Gastroesophageal sphincter (tissue), 4 donors: ENCODE measurements around the gene TRUB2. TPM values are rescaled to one million over a fixed set of nuclear protein-coding genes. Genes with fewer than 3 reads are reported as not detected.
A peak's percentile ranks its signal among the peaks of the same experiment; 100 is the strongest.
"Not testable (repeated sequence)": the region's sequence is repeated elsewhere in the genome, so short reads cannot be mapped to it uniquely, and the experiment has no call there.

Source experiments
- ATAC-seq: fragments of 150-250 bp; one replicate; pipeline ENCODE4 v1.9.1; 2016; ENCODE audit warnings: mild to moderate bottlenecking, moderate library complexity
- H3K27ac ChIP-seq, 4 donors: fragments of 200-600 bp; sonication (generic) in 3 of 4; 1 replicate in 3 of 4; 2 replicates in 1 of 4; pipeline ENCODE4 v1.5.1; 2016 to 2019
- H3K27me3 ChIP-seq: fragments of 200-600 bp; sonication (generic); one replicate; pipeline ENCODE4 v1.5.1; 2019
- H3K36me3 ChIP-seq, 2 donors: fragments of 200-600 bp; sonication (generic); one replicate each; pipeline ENCODE4 v1.5.1; 2019; ENCODE audit warnings: control low read depth in 1 of 2
- H3K4me1 ChIP-seq, 3 donors: fragments of 200-600 bp; sonication (generic); 1 replicate in 2 of 3; 2 replicates in 1 of 3; pipeline ENCODE4 v1.5.1; 2016 to 2019; ENCODE audit warnings: control low read depth in 2 of 3
- H3K4me3 ChIP-seq, 2 donors: fragments of 200-600 bp; sonication (generic); one replicate each; pipeline ENCODE4 v1.5.1; 2019; ENCODE audit warnings: mild to moderate bottlenecking in 1 of 2, moderate library complexity in 1 of 2
- H3K9me3 ChIP-seq, 3 donors: fragments of 200-600 bp; sonication (generic); one replicate each; pipeline ENCODE4 v1.5.1; 2017 to 2019; ENCODE audit warnings: control low read depth in 2 of 3
- EP300 ChIP-seq: sonication (generic); formaldehyde crosslinking; IDR thresholded peaks from one replicate; pipeline ENCODE4 v1.6.1; 2017; ENCODE audit warnings: antibody characterized with exemption, mild to moderate bottlenecking
- POLR2A ChIP-seq, 2 donors: fragments of 450-650 bp; IDR thresholded peaks; one replicate each; pipeline ENCODE4 v1.6.1; 2017; ENCODE audit warnings: antibody characterized with exemption in 2 of 2, mild to moderate bottlenecking in 2 of 2, moderate library complexity in 1 of 2
- POLR2AphosphoS5 ChIP-seq: sonication (generic); formaldehyde crosslinking; IDR thresholded peaks from one replicate; pipeline ENCODE4 v1.6.1; 2017; ENCODE audit warnings: antibody characterized with exemption
- WGBS, 2 donors: methylation state at CpG; one replicate each; pipeline ENCODE4 v1.1.5; 2018; ENCODE audit warnings: low coverage in 1 of 2; 5-methylcytosine and 5-hydroxymethylcytosine counted together
- total RNA-seq, 4 donors: library from RNA; depleted of rRNA; stranded (reverse); fragments of >200 nt; gene quantifications; one replicate each; pipeline ENCODE4 v1.1.0, GENCODE V29; 2016
- TF ChIP-seq, protein P1 (sequence below), 4 experiments: fragments of 200-600 bp in 2 of 4; fragments of 450-650 bp in 2 of 4; sonication (generic) in 1 of 4; IDR thresholded peaks; one replicate each; pipeline ENCODE4 v1.5.1; 2017 to 2019; ENCODE audit warnings: antibody characterized with exemption in 4 of 4, mild to moderate bottlenecking in 2 of 4, moderate library complexity in 2 of 4

Gene TRUB2
- total RNA-seq, 4 donors from 2014 or later: 5.1 to 11.4 (median 7.5) TPM

DNA sequence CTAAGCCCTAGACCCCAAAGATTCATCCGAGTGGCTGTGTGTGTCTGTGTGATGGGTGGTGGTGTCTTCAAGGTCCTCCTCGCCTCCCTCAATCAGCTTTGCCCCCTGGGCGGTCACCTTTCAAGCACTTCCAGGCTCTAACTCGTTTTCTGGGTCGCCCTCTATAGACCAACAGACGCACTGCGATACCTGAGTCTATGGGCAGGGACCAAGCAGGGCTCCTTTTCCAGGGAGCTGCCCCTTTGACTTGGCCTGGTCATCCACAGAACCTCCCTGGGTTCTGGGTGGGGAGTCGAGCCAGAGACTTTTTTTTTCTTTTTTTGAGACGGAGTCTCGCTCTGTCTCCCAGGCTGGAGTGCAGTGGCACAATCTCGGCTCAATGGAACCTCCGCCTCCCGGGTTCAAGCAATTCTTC lies 19.2 kb upstream of the TRUB2 start:
- Histone ChIP-seq H3K9me3 (no peaks in the 10 kb centered on the region), H3K4me1 (peaks cover 0 to 24% (median 4%) of the 10 kb centered on the region in 3 donors), H3K27ac (peak overlapping the region in 3 of 4 donors; percentile 85 to 88 (median 87)), H3K4me3 (peak overlapping the region; percentile 80 to 92), H3K27me3 (no peaks in the 10 kb centered on the region), H3K36me3 (peaks cover 0 to 44% of the 10 kb centered on the region in 2 donors)
- TF ChIP-seq, protein P1, sequence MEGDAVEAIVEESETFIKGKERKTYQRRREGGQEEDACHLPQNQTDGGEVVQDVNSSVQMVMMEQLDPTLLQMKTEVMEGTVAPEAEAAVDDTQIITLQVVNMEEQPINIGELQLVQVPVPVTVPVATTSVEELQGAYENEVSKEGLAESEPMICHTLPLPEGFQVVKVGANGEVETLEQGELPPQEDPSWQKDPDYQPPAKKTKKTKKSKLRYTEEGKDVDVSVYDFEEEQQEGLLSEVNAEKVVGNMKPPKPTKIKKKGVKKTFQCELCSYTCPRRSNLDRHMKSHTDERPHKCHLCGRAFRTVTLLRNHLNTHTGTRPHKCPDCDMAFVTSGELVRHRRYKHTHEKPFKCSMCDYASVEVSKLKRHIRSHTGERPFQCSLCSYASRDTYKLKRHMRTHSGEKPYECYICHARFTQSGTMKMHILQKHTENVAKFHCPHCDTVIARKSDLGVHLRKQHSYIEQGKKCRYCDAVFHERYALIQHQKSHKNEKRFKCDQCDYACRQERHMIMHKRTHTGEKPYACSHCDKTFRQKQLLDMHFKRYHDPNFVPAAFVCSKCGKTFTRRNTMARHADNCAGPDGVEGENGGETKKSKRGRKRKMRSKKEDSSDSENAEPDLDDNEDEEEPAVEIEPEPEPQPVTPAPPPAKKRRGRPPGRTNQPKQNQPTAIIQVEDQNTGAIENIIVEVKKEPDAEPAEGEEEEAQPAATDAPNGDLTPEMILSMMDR (IDR thresholded peaks at IDR 0.05): peak in 3 of 4 experiments; percentile 62 to 67 (median 64)
- TF ChIP-seq EP300: no peak
- peak; percentile 39 for ATAC-seq
- WGBS, 2 donors: 0 to 16% methylated on average over 2 to 3 of the region's 13 CpGs

DNA sequence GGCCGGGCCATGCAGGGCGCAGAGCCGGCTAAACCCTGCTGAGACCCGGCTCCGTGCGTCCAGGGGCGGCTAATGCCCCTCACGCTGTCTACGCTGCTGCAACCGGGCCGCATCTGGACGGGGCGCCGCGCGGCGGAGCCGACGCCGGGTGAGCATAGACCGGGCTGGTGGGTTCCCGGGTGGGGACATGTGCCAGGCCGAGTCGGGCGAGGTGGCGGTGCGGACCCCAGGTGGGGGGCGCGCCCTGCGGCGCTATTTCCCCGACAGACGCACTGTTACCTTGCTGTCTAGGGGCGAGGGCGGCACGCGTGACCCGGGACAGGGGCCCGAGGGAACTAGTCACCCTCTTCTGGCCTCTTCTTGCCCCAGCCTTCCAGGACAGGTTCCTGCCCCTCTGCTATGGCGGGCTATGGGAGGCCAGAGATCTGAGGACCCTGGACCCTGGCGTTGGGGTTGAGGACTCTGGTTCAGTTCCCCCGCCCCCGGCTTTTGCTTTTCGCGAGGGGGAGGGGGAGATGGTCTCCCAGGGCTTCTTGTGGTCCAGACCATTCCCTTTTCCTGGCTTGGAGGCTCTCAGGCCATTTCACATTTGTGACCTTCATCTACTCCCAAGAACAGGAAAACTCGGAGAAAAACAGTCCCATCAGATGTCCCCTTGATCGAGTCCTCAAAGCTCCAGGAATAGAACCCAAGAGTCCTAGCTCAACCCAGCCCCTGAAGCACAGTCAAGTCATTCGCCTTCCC lies 18.6 kb upstream of the TRUB2 start:
- no peaks in the 10 kb centered on the region for H3K9me3 ChIP-seq
- ATAC-seq: peak; percentile 61
- peaks cover 0 to 24% (median 4%) of the 10 kb centered on the region in 3 donors for H3K4me1 ChIP-seq
- 3 to 6% methylated on average over 3 to 5 of the region's 48 CpGs for WGBS, 2 donors
- peaks cover 0 to 39% of the 10 kb centered on the region in 2 donors for H3K36me3 ChIP-seq
- no peaks in the 10 kb centered on the region for H3K27me3 ChIP-seq
- peak overlapping the region; percentile 27 to 88 (median 86) for H3K27ac ChIP-seq
- H3K4me3 ChIP-seq: peak overlapping the region; percentile 80 to 92
- TF ChIP-seq EP300: no peak
- no peak for TF ChIP-seq POLR2AphosphoS5

DNA sequence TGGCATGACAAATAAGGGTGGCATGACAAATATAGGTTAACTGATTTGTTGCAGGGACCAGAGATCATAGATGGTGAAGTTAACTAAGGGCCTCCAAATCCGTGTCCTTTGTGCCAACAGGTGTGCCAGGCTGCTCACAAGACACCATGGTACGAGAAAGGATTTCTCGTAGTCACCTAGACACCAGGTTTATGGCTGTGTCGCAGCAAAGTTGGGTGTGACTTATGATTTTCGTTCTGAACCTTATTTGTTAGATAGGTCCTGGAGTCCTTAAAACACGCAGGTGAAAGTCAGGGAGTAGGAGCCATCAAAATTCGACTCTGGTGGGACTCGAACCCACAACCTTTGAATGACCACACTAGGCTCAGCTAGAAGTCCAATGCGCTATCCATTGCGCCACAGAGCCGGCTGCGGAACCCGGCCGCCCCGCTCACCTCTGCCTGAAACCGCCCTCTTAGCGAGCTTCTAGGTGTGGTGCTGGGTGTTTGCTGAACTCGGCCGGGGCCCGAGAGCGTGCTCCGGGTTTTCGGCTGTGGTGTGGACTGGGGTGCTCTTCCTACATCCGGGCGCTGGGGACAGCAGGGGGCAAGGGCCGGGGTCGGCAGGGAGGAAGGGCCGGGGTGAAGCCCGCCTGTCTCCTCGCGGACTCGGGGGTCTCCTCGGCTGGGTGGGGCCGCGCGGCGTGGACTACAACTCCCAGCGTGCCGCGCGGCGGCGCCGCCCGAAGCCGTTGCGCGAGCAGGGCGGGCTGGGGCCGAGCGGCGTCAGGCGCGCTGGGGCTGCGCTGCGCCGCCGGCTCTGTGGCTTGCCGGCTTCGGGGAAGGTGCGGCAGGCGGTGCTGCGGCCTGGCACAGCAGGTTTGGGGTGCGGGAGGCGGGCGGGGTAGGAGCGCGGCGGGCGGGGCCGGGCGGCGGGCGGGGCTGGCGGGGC lies 17.8 kb upstream of the TRUB2 start, which contains the start of gene SLC27A4:
Gene SLC27A4, plus strand, starts transcription at position 767 of the 930 bp plus-strand sequence. CDS start 2,606 bp downstream, outside the sequence.
- 60 to 61% methylated on average over 3 to 5 of the region's 75 CpGs for WGBS, 2 donors
- peak; percentile 95 for ATAC-seq

DNA sequence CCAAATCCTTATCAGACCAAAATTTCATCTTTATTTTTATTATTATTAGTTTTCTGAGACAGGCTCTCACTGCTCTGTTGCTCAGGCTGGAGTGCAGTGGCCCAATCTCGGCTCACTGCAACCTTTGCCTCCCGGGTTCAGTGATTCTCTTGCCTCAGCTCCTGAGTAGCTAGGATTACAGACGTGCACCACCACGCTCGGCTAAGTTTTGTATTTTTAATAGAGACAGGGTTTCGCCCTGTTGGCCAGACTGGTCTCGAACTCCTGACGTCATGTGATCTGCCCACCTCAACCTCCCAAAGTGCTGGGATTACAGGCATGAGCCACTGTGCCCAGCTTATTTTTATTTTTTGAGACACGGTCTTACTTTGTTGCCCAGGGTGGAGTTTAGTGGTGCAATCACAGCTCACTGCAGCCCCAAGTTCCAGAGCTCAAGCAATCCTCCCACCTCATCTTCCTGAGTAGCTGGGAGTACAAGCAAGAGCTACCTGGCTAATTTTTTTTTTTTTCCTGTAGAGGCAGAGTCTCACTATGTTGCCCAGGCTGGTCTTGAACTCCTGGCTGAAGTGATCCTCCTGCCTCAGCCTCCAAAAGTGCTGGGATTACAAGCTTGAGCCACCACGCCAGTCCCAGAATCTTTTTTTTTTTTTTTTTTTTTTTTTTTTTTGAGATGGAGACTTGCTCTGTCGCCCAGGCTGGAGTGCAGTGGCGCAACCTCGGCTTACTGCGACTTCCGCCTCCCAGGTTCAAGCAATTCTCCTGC lies 16.8 kb upstream of the TRUB2 start:
- peaks cover 0 to 26% of the 10 kb centered on the region in 2 donors for H3K36me3 ChIP-seq
- not testable (repeated sequence) for H3K9me3 ChIP-seq, H3K4me3 ChIP-seq, H3K27ac ChIP-seq, H3K27me3 ChIP-seq, ATAC-seq
- 90 to 92% methylated on average over 3 to 4 of the region's 15 CpGs for WGBS, 2 donors
- H3K4me1 ChIP-seq: peaks cover 0 to 24% (median 4%) of the 10 kb centered on the region in 3 donors

More for the DNA sequence above, 17.8 kb upstream of the TRUB2 start, which contains the start of gene SLC27A4:
- Histone ChIP-seq H3K4me3 (peak within 1 kb of the TSS; percentile 80 to 92), H3K27me3 (no peaks in the 10 kb centered on the region), H3K36me3 (peaks cover 0 to 30% of the 10 kb centered on the region in 2 donors), H3K4me1 (peaks cover 0 to 24% (median 4%) of the 10 kb centered on the region in 3 donors), H3K27ac (peak within 1 kb of the TSS; percentile 27 to 88 (median 86)), H3K9me3 (no peaks in the 10 kb centered on the region)
- TF ChIP-seq EP300: no peak
- TF ChIP-seq, protein P1 (IDR thresholded peaks at IDR 0.05): peak in 2 of 4 experiments; percentile 10 to 31
- TF ChIP-seq POLR2A (IDR thresholded peaks at IDR 0.05): peak in 1 of 2 donors; percentile 20

DNA sequence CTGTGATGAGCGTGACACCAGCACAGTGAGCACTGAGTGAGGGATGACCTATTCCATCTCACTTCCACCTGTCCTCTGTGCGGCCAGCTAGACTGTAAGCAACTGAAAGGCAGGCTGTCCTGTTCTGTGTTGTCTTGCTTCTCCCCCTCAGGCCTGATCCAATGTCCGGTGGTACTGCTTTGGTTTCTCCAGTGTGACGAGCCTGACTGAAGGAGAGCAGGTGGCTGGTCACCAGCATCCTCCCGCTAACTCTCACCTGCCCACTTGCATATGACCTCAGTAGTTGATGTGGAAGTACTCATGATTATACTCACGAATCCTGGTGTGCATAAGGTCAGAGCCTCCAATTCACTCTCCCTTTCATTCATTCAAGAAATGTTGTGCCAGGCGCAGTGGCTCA lies 15.7 kb upstream of the TRUB2 start:
- ATAC-seq: no peak
- TF ChIP-seq EP300 (no peak), POLR2A (IDR thresholded peaks at IDR 0.05) (no peak), POLR2AphosphoS5 (no peak)
- TF ChIP-seq, protein P1 (IDR thresholded peaks at IDR 0.05): no peak
- H3K27me3 ChIP-seq: no peaks in the 10 kb centered on the region
- H3K36me3 ChIP-seq: peaks cover 0 to 26% of the 10 kb centered on the region in 2 donors
- H3K9me3 ChIP-seq: no peaks in the 10 kb centered on the region
- H3K27ac ChIP-seq: no peak overlapping the region
- 87 to 100% methylated on average over 2 to 3 of the region's 7 CpGs for WGBS, 2 donors
- H3K4me3 ChIP-seq: no peak overlapping the region
- peaks cover 0 to 24% (median 4%) of the 10 kb centered on the region in 3 donors for H3K4me1 ChIP-seq
